ENCODE measurements around the gene ELK3. TPM values are rescaled to one million over a fixed set of nuclear protein-coding genes. Genes with fewer than 3 reads are reported as not detected.
"Not testable (repeated sequence)": the region's sequence is repeated elsewhere in the genome, so short reads cannot be mapped to it uniquely, and the experiment has no call there.

The ELK3 gene
- total RNA-seq, 1 donor from 2014 or later: 47.6 TPM

- no peak for DNase-seq (ENCODE audit: low spot score)
These were observed 109.5 kb downstream of the ELK3 start for GRCh38 chr12:96303653-96304052.

- no peak for DNase-seq (ENCODE audit: low spot score)
These were observed 111.5 kb downstream of the ELK3 start for GRCh38 chr12:96305665-96306064.

- DNase-seq (ENCODE audit: low spot score): no peak
These were observed 114.7 kb downstream of the ELK3 start for GRCh38 chr12:96308881-96309280.

GRCh38 chr12:96310067-96310466, 115.9 kb downstream of the ELK3 start:
- no peak for DNase-seq (ENCODE audit: low spot score)

- no peak for DNase-seq (ENCODE audit: low spot score)
These were observed 117.0 kb downstream of the ELK3 start for GRCh38 chr12:96311191-96311590.

GRCh38 chr12:96313606-96314005, 119.4 kb downstream of the ELK3 start:
- DNase-seq (ENCODE audit: low spot score): no peak

GRCh38 chr12:96314723-96315122, 120.5 kb downstream of the ELK3 start:
- no peak for DNase-seq (ENCODE audit: low spot score)

- not testable (repeated sequence) for DNase-seq (ENCODE audit: low spot score)
These were observed 121.7 kb downstream of the ELK3 start for GRCh38 chr12:96315741-96316481.

- DNase-seq (ENCODE audit: low spot score): not testable (repeated sequence)
These were observed 123.6 kb downstream of the ELK3 start for GRCh38 chr12:96317801-96318200.

Other genes with a start within 250 kb of the ELK3 start
- 2.5 TPM for gene HAL, start 198.0 kb upstream of the ELK3 start, total RNA-seq
- 47.0 TPM for gene LTA4H, start 158.8 kb upstream of the ELK3 start, total RNA-seq
- 46.2 TPM for gene CDK17, start 206.1 kb downstream of the ELK3 start, total RNA-seq

Data from mesenteric fat pad (tissue), 1 donor.